ENCODE measurements around the gene GPR78.

The GPR78 gene

DNA sequence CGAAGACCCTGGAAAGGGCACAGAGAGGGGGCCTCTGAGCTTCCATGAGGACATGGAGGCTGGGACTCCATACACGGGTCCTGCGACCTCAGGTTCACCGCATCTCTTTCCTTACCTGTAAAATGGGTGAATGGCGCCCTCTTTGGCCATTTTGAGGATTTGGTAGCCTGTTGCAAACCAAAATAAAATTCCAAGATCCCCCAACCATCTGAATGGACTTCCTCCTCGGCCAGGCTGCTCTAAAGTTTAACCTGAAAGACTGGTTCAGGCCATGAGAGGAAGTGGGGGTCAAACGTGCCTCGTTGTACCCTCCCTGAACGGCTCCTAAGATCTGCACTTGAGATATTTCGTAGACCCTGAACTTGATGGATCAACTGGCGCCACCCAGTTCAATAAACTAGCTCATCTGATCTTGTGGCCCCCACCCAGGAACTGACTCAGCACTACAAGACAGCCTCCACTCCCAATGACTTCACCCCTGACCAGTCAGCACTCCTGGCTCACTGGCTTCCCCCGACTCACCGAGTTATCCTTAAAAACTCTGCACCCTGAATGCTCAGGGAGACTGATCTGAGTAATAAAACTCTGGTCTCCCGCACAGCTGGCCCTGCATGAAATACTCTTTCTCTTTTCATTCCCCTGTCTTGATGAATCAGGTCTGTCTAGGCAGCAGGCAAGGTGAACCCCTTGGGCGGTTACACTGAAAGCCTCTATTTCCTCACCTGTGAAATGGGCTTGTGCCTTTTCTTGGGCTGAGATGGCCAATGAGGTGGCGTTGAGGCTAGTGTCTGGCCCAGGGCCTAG lies 32.9 kb upstream of the GPR78 start:
- no peaks in the 10 kb centered on the region for H3K36me3 ChIP-seq
- H3K9me3 ChIP-seq = no peaks in the 10 kb centered on the region
- H3K27ac ChIP-seq = no peak overlapping the region
- H3K27me3 ChIP-seq = peaks cover 0 to 13% of the 10 kb centered on the region in 2 donors
- intact Hi-C loops (cut with DNase I; ENCODE audit: low total_unique reads) = no loop called here
- peak; percentile 7 to 14 for TF ChIP-seq CTCF (IDR thresholded peaks at IDR 0.05)
- no peaks in the 10 kb centered on the region for H3K4me1 ChIP-seq
- H3K4me3 ChIP-seq = no peak overlapping the region
- DNase-seq = peak in 1 of 2 donors; percentile 31

- Histone ChIP-seq H3K36me3 (no peaks in the 10 kb centered on the region), H3K4me3 (no peak overlapping the region), H3K4me1 (no peaks in the 10 kb centered on the region), H3K9me3 (no peaks in the 10 kb centered on the region), H3K27me3 (peaks cover 0 to 13% of the 10 kb centered on the region in 2 donors), H3K27ac (no peak overlapping the region)
- no peak for TF ChIP-seq CTCF (IDR thresholded peaks at IDR 0.05)
- peak in 1 of 2 donors; percentile 47 for DNase-seq
- intact Hi-C loops (cut with DNase I; ENCODE audit: low total_unique reads) = no loop called here
Measured at GRCh38 chr4:8547912-8548730, 32.1 kb upstream of the GPR78 start.

DNA sequence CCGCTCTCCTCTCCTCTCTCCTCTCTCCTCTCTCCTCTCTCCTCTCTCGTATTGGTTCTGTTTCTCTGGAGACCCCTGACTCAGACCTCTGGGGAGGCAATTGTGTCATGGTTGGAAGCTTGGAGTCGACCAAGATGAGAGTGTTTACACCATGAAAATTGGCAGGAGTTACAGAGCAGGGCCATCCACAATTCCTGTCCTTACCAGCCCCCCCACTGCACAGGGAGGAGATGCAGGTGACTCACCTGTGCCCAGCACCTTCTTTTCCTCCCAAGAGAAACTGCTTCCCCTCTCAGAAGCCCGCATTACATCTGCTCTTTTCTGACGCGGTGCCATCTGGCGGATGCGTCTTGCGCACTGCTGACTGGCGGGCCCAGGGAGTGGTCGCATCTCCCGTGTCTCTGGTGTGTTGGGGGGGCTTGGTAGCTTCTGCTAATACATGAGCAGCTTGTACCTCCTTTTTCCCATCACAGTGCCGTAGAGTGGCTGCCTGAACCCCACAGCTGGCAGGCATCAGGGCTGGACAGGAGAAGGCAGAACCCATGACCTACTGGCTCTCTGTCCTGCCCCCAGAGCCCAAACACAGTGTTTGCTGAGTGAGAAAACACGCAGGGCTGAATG lies 31.4 kb upstream of the GPR78 start:
- intact Hi-C loops (cut with DNase I; ENCODE audit: low total_unique reads) = no loop called here
- Histone ChIP-seq H3K27ac (no peak overlapping the region), H3K27me3 (peaks cover 0 to 13% of the 10 kb centered on the region in 2 donors), H3K4me1 (no peaks in the 10 kb centered on the region), H3K4me3 (no peak overlapping the region), H3K36me3 (no peaks in the 10 kb centered on the region), H3K9me3 (no peaks in the 10 kb centered on the region)
- DNase-seq = peak in 1 of 2 donors; percentile 24
- no peak for TF ChIP-seq CTCF (IDR thresholded peaks at IDR 0.05)

- no peaks in the 10 kb centered on the region for H3K36me3 ChIP-seq
- H3K4me1 ChIP-seq = no peaks in the 10 kb centered on the region
- TF ChIP-seq CTCF (IDR thresholded peaks at IDR 0.05) = no peak
- peaks cover 0 to 12% of the 10 kb centered on the region in 2 donors for H3K27me3 ChIP-seq
- intact Hi-C loops (cut with DNase I; ENCODE audit: low total_unique reads) = no loop called here
- no peaks in the 10 kb centered on the region for H3K9me3 ChIP-seq
- DNase-seq = peak in 1 of 2 donors; percentile 53
- H3K27ac ChIP-seq = no peak overlapping the region
- no peak overlapping the region for H3K4me3 ChIP-seq
Measured at GRCh38 chr4:8549352-8549931, 30.8 kb upstream of the GPR78 start.

GRCh38 chr4:8550691-8551090 lies 29.5 kb upstream of the GPR78 start:
- Histone ChIP-seq H3K4me3 (no peak overlapping the region), H3K27me3 (peaks cover 0 to 2% of the 10 kb centered on the region in 2 donors), H3K9me3 (no peaks in the 10 kb centered on the region), H3K4me1 (no peaks in the 10 kb centered on the region), H3K36me3 (no peaks in the 10 kb centered on the region), H3K27ac (no peak overlapping the region)
- no peak for TF ChIP-seq CTCF (IDR thresholded peaks at IDR 0.05)
- intact Hi-C loops (cut with DNase I; ENCODE audit: low total_unique reads) = no loop called here
- peak in 1 of 2 donors; percentile 51 for DNase-seq
